Activated T-cell treated with anti-CD3 and anti-CD28 coated beads for 4 hours (primary cell): ENCODE results near the gene CDIP1.

Source experiments
- DNase-seq: peaks from one replicate; pipeline ENCODE4 v3.0.0-alpha.2; 2020

The CDIP1 gene

GRCh38 chr16:4513086-4513860, 25.3 kb downstream of the CDIP1 start:
- no peak for DNase-seq

DNA sequence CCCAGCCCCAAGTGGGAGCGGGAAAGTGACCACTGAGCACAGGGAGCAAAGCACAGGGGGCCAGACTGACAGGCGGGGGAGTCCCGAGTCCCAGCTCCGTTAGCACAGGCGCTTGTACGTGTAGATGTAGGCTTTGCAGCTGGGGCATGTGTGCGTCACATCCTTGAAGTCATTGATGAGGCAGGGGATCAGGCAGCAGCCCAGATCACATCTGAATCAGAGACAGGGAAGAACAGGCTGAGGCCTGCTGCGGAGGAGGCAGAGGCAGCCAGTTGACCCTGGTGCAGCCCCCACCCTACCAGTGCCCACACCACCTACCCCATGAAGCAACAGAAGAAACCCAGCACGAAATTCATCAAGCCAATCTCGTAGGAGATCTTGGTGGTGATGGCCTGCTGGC, 26.1 kb downstream of the CDIP1 start:
- DNase-seq, result no peak

GRCh38 chr16:4511441-4512082, 27.0 kb downstream of the CDIP1 start:
- DNase-seq, result no peak

GRCh38 chr16:4510747-4511426, 27.7 kb downstream of the CDIP1 start:
- no peak for DNase-seq

DNA sequence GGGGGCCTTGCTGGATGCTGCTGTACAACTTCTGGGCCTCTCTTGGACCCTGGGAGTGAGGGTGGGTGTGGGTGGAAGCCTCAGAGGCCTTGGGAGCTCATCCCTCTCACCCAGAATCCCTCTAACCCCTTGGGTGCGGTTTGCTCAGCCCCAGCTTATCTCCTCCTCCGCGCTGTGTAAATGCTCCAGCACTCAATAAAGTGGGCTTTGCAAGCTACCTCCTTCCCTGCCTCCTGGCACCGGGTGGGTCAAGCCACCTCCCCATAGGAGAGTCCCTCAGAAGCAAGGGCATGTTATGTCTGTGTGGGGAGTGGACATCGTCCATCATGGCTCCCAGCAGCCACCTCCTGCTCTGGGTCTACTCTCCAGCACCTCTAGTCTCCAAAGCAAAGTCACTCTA, 28.4 kb downstream of the CDIP1 start:
- DNase-seq, result no peak

DNA sequence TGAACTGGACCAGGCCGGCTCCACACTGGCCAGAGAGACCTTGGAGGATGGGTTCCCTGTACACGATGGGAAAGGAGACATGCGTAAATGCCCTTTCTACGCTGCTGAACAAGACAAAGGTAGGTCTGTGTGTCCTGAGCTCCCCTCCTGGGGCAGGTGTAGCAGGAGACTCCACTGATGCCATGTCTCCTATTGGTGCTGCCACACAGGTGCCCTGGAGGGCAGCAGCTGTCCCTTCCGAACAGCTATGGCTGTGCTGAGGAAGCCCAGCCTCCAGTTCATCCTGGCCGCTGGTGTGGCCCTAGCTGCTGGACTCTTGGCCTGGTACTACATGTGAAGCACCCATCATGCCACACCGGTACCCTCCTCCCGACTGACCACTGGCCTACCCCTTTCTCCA, 29.2 kb downstream of the CDIP1 start:
- DNase-seq, result no peak

- DNase-seq, result no peak
These were observed 29.8 kb downstream of the CDIP1 start for GRCh38 chr16:4508806-4509205.

DNA sequence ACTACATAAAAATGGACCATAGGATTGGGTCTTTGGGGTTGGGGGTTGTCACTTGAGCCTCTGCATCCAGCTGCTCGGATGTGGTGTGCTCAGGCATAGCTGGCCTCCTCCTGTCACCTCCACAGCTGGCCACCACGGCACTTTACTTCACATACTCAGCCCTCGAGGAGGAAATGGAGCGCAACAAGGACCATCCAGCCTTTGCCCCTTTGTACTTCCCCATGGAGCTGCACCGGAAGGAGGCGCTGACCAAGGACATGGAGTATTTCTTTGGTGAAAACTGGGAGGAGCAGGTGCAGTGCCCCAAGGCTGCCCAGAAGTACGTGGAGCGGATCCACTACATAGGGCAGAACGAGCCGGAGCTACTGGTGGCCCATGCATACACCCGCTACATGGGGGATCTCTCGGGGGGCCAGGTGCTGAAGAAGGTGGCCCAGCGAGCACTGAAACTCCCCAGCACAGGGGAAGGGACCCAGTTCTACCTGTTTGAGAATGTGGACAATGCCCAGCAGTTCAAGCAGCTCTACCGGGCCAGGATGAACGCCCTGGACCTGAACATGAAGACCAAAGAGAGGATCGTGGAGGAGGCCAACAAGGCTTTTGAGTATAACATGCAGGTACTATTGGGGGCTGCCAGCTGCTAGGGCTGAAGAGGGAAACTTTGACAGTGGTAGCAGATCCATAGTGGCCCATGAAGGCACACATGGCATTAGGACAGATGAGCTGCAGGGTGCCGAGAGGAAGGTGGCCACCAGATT, 30.8 kb downstream of the CDIP1 start:
- no peak for DNase-seq

DNA sequence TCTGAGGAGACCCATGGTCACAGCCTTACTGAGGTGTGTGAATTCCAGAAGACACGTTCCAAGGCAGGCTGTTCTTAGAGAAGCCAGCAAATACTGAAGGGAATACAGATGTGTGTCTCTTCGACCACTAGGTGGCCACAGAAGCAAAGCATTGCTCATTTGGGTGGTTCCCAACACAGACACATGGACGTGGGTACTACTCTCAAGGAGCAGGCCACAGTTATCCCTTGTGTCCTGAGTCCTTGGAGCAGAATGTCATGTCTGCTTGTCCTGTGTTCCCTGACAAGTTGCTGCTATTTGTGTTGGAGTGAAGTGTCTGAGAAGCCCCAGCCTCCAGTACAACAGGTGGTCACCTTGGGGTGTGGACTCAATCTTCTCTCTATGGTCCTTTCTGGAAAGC, 32.1 kb downstream of the CDIP1 start:
- DNase-seq, result peak; percentile 44

GRCh38 chr16:4505356-4506147, 33.0 kb downstream of the CDIP1 start:
- peak; percentile 54 for DNase-seq

GRCh38 chr16:4501071-4501478, 37.5 kb downstream of the CDIP1 start:
- no peak for DNase-seq

- DNase-seq, result no peak
These were observed 38.3 kb downstream of the CDIP1 start for GRCh38 chr16:4500272-4500671.

DNA sequence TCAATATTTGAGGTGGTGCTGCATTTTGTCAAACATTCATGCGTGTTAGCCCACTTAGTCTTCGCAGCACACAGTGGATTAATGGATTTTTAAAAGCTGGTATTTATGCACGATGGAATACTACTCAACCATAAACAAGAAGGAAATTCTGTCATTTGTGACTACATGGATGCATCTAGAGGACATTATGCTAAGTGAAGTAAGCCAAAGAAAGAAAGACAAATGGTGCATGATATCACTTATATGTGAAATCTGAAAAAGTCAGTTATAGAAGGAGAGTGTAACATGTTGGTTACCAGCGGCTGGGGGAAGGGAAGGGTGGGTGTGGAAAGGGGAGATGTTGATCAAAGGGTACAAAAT, 39.4 kb downstream of the CDIP1 start:
- no peak for DNase-seq

DNA sequence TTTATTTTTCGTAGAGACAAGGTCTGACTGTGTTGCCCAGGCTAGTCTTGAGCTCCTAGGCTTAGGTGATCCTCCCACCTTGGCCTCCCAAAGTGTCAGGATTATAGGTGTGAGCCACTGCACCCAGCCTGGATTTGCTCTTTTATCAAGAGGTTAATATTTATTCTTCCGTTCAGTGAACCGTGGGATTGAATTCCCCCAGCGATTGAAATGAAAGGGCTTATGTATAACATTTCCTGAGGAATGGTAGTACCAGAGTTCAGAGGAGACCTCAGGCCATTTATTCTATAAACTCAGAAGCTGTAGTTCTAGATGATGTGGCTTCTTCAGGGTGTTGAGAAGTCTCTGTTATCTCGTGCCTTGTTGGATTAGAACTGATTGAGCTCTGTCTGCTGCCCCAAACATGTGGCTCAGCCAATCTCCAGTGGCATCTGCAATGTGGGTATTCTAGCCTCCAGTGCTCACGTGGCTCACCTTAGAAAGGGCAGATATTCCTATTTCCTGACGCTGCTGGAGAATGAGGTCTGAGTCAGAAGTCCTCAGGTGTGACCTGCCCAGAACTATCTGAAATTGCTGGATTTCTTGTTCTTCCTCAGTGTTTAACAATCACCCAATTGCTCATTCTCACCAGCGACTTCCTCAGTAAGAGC, 39.9 kb downstream of the CDIP1 start:
- no peak for DNase-seq

GRCh38 chr16:4496305-4496704, 42.3 kb downstream of the CDIP1 start:
- DNase-seq, result no peak

- DNase-seq, result no peak
These were observed 42.8 kb downstream of the CDIP1 start for GRCh38 chr16:4495766-4496165.

DNA sequence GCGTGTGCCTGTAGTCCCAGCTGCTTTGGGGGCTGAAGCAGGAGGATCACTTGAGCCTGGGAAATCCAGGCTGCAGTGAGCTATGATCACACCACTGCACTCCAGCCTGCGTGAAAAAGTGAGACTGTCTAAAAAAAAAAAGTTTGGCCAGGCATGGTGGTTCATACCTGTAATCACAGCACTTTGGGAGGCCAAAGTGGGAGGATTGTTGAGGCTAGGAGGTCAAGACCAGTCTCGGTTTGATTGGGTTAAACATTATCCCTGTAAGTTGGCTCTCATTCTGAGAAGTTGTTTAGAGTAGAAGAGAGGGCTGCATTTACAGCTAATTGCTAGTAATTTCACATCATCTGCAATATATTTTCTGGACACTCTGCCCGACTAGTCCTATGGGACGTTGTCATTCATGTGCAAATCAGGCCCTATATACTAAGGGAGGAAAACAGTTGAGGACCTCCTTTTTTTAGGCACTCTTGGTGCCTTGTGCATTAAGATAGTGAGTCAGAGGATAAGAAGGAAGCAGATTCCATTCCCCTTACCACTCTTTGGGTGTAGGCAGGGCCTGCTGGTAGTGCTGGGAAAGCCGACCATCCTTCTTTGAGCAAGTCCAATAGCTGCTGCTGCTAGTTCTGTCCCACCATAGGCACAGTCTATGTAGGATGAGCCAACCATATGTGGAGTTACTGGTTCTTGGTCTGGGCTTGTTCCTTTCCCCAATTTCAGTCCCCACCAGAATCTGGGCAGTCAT, 43.7 kb downstream of the CDIP1 start:
- no peak for DNase-seq

DNA sequence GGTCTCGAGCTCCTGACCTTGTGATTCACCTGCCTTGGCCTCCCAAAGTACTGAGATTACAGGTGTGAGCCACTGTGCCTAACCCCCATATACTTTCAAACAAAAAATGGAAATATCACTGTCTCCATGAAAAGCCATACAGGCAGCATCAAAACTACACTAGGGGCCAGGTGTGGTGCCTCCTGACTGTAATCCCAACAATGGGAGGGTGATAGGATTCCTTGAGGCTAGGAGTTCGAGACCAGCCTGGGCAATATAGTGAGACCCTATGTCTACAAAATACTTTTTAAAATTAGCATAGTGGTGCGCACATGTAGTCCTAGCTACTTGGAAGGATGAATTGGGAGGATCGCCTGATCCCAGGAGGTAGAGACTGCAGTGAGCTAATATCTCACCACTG, 46.7 kb downstream of the CDIP1 start:
- DNase-seq, result no peak

- DNase-seq, result no peak
These were observed 49.5 kb downstream of the CDIP1 start for GRCh38 chr16:4489030-4489429.

GRCh38 chr16:4488499-4488967, 50.0 kb downstream of the CDIP1 start:
- no peak for DNase-seq

DNA sequence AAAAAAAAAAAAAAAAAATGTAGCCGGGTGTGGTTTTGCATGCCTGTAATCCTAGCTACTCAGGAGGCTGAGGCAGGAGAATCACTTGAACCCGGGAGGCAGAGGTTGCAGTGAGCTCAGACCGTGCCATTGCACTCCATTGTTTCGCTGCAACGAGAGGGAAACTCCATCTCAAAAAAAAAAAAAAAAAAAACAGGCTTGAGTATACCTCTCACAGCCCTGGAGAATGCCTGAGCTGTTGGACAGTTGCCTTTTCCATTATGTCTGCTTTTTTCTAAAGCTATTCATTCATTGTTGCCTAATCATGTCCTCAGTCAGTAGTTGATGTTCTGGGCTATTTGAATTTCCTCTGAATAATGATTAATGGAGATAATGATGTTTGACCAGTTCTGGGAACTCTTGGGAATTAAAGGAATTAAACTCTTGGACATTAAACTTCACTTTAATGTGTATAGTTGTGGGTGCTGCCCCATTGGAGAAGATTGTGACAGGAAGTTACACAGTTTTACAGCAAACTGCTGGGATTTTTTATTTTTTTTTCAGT, 50.5 kb downstream of the CDIP1 start:
- DNase-seq, result no peak
